NCI-H128 (cell line): ENCODE results near the gene COMP.

ENCODE experiments used
- DNase-seq: peaks from one replicate; lab custom pipeline; 2025; ENCODE audit not compliant: unreplicated experiment; lab: John Stamatoyannopoulos, UW

Gene COMP

GRCh38 chr19:18770663-18771327, 20.3 kb downstream of the COMP start:
- no peak for DNase-seq

DNA sequence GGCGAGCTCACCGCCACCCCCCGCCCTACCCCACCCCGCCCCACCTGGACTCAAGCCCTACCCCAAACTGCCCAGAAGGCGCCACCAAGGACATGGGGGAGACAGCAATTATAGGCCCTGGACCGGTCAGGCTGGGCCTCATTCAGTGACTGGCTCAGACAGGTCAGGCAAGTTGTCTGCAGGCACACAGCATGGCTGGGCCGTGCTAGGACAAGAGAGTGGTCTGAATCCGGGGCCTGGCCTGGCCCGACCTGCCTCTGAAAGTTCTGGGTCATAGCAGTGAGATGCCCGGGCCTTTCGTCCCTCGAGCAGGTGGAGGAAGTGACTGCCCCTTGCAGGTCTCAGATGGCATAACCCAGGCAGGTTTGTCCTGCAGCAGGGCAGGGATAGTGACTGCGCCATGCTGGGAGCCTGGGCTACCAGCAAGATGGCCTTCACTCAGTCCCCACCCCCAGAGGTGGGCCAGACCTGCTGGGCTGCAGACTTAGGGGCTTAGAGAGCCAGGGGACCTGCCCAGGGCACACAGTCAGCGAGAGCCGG, 21.0 kb downstream of the COMP start:
- no peak for DNase-seq

DNA sequence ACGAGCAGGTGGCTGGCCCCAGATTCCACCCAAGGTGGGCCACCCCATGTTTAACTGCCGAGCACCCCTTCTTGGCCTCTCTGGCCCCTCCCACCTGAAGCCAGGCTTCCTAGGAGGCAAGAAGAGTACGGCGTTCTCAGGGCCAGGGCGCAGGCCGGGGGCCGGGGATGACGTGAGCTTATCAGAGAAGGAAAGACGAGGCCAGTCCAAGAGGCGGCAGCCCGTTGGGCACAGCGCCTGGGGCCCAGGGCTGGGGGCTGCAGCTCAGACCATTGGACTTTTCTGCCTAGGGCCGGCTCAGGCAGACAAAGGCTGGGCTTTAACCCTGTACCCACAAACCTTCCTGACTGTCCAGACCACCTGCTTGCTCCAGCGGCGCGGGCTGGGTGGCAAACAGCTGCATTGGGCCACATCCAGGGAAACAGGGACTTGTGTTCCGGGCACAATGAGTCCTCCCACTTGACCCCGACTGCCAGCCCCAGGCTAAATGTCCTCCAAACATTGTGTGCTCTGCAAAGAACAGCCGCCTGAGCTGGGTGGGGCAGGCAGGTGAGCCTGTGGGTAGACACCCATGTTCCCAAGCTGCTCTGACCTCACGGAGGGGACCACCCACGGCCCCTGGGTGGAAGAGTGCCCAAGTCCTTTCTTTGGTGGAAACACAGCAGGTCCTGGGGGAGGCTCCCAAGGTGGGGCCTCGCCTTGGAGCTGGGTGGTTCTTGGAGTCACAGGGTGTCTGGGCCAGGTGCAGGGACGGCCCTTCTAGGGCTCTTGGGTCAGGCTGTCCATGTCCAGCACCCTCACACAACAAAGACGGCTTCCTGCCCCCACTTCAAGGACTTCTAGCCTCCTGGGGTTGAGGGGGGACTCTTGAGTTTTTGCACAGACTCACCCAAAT, 21.9 kb downstream of the COMP start:
- no peak for DNase-seq

DNA sequence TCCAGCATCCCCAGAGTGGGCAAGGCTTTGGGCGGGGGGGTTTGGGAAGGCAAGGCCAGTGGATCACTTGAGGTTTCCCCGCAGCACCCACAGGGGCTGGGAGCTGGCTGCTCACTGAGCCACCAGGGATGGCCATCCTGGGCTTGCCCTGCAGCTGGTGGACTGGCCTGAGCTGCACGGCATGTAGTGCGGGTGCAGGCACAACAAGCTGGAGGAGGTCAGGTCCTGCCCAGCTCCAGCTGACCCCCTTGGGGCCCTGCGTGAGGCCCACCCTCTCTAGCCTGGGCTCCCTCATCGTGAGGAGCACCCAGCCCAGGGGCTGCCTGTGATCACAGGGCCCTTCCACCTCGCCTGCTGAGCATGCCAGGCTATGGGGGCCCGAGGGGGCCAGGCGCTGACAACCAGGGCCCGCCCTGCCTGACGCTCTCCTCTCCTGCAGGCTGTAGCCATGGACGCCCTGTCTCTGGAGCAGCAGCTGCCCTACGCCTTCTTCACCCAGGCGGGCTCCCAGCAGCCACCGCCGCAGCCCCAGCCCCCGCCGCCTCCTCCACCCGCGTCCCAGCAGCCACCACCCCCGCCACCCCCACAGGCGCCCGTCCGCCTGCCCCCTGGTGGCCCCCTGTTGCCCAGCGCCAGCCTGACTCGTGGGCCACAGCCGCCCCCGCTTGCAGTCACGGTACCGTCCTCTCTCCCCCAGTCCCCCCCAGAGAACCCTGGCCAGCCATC, 22.9 kb downstream of the COMP start:
- DNase-seq = no peak

GRCh38 chr19:18765224-18765623, 25.9 kb downstream of the COMP start:
- DNase-seq = no peak

DNA sequence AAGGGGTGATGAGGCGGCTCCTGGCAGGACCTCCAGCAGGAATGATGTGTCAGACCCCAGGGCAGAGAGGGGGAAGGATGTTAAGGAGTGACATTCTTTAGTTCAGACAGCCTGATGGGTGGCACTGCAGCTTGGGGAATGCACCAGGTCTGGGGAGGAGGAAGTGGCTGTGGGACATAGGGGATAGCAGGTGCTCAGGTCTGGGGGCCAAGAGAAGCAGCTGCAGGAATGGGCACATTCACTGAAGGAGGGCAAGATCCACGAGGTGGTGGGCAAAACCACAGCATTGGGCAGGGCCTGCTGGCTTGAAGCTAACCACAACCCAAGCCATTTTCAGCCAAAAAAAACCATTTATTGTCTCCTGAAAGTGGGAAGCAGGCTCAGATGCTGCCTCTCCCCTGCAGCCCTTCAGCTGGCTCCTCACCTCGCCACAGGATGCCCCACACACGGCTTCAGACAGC, 26.5 kb downstream of the COMP start:
- no peak for DNase-seq

DNA sequence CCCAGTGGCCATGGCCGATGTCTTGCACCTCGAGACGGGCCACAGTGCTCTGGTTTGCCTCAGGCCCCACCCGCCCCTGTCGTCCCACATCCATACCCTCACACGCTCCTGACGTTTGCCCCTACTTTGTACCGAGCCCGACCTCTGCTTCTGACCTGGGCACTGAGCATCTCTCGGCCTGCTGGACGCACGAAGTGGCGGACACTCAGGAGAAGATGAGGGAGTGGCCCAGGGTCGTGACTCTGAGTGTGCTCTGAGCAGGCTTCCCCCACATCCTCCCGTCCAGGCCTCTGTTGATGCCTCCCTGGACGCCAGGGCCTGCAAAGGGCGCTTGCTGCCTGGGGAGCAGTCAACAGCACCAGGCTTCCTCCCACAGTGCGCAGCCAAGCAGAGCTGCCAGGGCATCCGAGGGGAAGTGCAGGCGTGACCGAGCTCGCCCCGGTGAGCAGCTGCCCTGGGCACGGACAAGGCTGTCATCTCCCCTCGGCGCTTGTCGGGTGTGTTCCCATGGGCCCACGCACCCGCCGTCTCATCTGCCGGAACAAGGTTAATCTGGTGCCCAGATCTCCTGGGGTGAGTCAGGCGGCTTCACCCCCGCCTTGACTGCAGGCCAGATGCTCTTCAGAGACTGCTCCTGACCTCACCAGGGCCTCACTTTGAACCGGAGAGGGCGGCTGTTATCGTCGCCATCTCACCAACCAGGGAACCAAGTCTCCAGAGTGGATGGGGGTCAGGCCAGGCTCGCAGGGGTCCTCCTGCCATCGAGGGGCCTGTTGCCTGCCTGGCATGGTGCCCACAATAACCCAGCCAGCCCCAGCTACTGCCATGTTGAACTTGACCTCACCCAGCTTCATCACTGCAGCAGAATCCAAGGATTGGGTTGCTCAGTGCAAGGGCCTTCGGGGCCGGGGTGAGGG, 27.2 kb downstream of the COMP start:
- no peak for DNase-seq

- peak; percentile 77 for DNase-seq
Observed at GRCh38 chr19:18762125-18763023, 28.7 kb downstream of the COMP start.

DNA sequence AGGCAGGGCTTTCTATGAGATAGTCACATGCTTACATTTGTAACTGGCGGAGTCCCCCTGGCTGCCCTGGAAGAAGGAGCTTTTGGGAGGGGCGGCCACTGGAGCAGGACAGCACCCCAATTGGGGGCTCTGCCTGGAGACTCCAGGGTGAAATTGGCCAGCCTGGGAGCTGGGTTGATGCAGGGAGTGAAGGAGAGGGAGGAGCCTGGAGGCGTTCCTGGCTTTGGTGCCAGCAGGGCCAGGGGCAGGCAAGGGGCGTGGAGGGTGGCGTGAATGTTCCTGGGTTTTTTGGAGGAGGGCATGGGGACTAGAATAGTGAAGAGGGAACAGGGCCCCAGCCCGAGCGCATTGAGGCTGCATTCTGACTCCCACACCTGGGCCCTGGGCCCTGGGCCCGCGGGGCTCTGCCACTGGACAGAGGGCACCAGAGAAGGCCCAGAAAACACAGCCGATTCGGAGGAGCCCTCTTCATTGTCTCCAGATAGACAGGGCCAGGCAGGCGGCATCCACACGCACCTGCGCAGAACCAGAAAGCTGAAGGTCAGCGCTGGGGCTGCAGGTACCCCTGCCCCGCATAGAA, 29.5 kb downstream of the COMP start:
- DNase-seq = no peak

- DNase-seq = no peak
Observed at GRCh38 chr19:18760440-18761383, 30.4 kb downstream of the COMP start.

DNA sequence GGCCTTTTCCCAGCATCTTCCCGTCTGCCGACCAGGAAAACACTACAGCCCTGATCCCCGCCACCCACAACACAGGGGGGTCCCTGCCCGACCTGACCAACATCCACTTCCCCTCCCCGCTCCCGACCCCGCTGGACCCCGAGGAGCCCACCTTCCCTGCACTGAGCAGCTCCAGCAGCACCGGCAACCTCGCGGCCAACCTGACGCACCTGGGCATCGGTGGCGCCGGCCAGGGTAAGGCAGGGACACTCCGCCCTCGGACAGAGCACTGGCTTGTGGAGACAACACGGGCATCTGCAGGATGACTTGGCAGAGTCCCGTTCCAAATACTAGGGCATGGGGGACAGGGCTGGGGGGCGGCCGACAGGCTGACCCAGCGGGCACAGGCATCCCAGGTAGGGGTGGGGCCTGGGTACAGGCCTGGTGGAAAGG, 31.1 kb downstream of the COMP start:
- DNase-seq = no peak

GRCh38 chr19:18759304-18759994, 31.7 kb downstream of the COMP start:
- DNase-seq = no peak

GRCh38 chr19:18756896-18757295, 34.2 kb downstream of the COMP start:
- DNase-seq = no peak

DNA sequence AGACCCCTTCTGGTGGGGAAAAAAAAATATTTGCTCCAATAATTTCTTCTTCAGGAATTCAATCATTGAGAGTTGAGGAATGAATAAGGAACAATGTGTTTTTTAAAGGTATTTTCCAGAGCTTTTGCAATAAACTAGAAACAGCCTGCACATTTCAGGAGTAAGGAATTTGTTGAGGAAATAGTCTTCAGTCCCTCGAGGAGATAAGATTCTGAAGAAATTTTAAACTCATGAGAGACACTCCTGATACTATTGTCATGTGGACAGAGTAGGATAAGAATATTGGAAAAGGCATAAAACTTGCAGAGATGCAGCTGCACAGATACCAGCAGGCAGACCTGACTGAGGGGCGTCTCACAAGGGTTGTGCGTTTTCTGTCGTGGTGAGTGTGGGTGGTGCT, 36.6 kb downstream of the COMP start:
- no peak for DNase-seq

DNA sequence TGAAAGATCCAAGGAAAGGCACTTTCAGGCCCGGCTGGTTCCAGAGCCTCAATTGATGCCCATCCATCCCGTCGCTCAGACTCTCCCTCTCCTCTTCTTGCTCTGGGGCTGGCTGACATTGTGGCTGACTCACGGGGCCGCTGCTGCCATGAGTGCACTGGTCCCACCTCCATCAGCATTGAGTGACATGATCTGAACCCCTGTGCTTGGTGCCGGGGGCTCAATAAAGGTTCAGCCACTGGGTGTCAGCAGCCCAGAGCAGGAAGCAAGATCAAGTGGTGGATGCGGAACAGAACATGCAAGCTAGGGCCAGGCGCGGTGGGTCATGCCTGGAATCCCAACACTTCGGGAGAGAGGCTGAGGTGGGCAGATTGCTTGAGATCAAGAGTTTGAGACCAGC, 39.5 kb downstream of the COMP start:
- DNase-seq = no peak

- DNase-seq = no peak
Observed at GRCh38 chr19:18750295-18750970, 40.7 kb downstream of the COMP start.
